Muscle of leg (tissue), 11 donors: ENCODE results near the gene ANKRD52. TPM values are rescaled to one million over a fixed set of nuclear protein-coding genes. Genes with fewer than 3 reads are reported as not detected.

ENCODE experiments used
- DNase-seq: peaks from one replicate; pipeline ENCODE4 v3.0.0; 2013
- H3K27ac ChIP-seq: one replicate; pipeline ENCODE4 v1.5.1; 2013; ENCODE audit warnings: mild to moderate bottlenecking, low read length, control low read depth
- H3K27me3 ChIP-seq: one replicate; pipeline ENCODE4 v1.6.1; 2013; ENCODE audit warnings: low read length; ENCODE audit not compliant: control insufficient read depth, insufficient read depth
- H3K36me3 ChIP-seq: one replicate; pipeline ENCODE4 v1.6.1; 2013; ENCODE audit warnings: low read length; ENCODE audit not compliant: control insufficient read depth, insufficient read depth
- H3K4me1 ChIP-seq: one replicate; pipeline ENCODE4 v1.6.1; 2013; ENCODE audit warnings: low read length; ENCODE audit not compliant: control insufficient read depth, insufficient read depth
- H3K4me3 ChIP-seq: one replicate; pipeline ENCODE4 v1.5.1; 2013; ENCODE audit warnings: low read length, control low read depth
- H3K9me3 ChIP-seq: replicated peaks from 2 replicates; pipeline ENCODE4 v1.6.1; 2013; ENCODE audit warnings: low read depth, low read length; ENCODE audit not compliant: control insufficient read depth
- WGBS: methylation state at CpG from one replicate; pipeline ENCODE4 v1.1.5; 2013; ENCODE audit warnings: missing lambda C conversion rate; ENCODE audit not compliant: insufficient coverage; 5-methylcytosine and 5-hydroxymethylcytosine counted together
- polyA plus RNA-seq, 8 donors: library from polyadenylated mRNA; unstranded; fragments of 120-200 nt; gene quantifications; one replicate each; pipeline versions ENCODE4 v1.2.1 to v1.2.3, GENCODE V29; 2013; ENCODE audit warnings: inconsistent platforms in 1 of 8, low replicate concordance in 1 of 8; ENCODE audit not compliant: insufficient read length in 8 of 8, insufficient read depth in 1 of 8
- total RNA-seq: library from RNA; stranded (reverse); fragments of 120-200 nt; gene quantifications from one replicate; pipeline ENCODE4 v1.2.4, GENCODE V29; 2013

Gene ANKRD52
- total and polyA plus RNA-seq, 9 donors, result 8.6 to 22.6 (median 18.8) TPM

GRCh38 chr12:56258820-56259183 is 618 bp upstream of the ANKRD52 start:
- DNase-seq, result no peak
- peaks cover 32% of the 10 kb centered on the region for H3K36me3 ChIP-seq
- H3K27me3 ChIP-seq, result no peaks in the 10 kb centered on the region
- peak overlapping the region; percentile 56 for H3K4me3 ChIP-seq
- 0% methylated on average over 1 of the region's 9 CpGs for WGBS
- no peaks in the 10 kb centered on the region for H3K9me3 ChIP-seq
- H3K27ac ChIP-seq, result peak overlapping the region; percentile 91
- H3K4me1 ChIP-seq, result peaks cover 32% of the 10 kb centered on the region

GRCh38 chr12:56257491-56258067 is 605 bp downstream of the ANKRD52 start:
- WGBS, result 1% methylated on average over 16 of the region's 27 CpGs
- peaks cover 32% of the 10 kb centered on the region for H3K4me1 ChIP-seq
- no peaks in the 10 kb centered on the region for H3K27me3 ChIP-seq
- H3K9me3 ChIP-seq, result no peaks in the 10 kb centered on the region
- DNase-seq, result peak; percentile 39
- peak overlapping the region; percentile 74 for H3K27ac ChIP-seq
- H3K36me3 ChIP-seq, result peaks cover 45% of the 10 kb centered on the region
- peak overlapping the region; percentile 80 for H3K4me3 ChIP-seq

GRCh38 chr12:56257071-56257470 is 1.1 kb downstream of the ANKRD52 start:
- Histone ChIP-seq H3K4me3 (peak overlapping the region; percentile 80), H3K36me3 (peaks cover 50% of the 10 kb centered on the region), H3K9me3 (no peaks in the 10 kb centered on the region), H3K27ac (no peak overlapping the region), H3K4me1 (peaks cover 31% of the 10 kb centered on the region), H3K27me3 (no peaks in the 10 kb centered on the region)
- DNase-seq, result no peak
- WGBS, result no CpG with 5 or more reads among the region's 8 CpGs

GRCh38 chr12:56256326-56256960 is 1.7 kb downstream of the ANKRD52 start:
- H3K4me1 ChIP-seq, result peaks cover 29% of the 10 kb centered on the region
- no CpG with 5 or more reads among the region's 4 CpGs for WGBS
- no peak overlapping the region for H3K27ac ChIP-seq
- H3K27me3 ChIP-seq, result no peaks in the 10 kb centered on the region
- no peak overlapping the region for H3K4me3 ChIP-seq
- no peaks in the 10 kb centered on the region for H3K9me3 ChIP-seq
- DNase-seq, result no peak
- peaks cover 56% of the 10 kb centered on the region for H3K36me3 ChIP-seq

GRCh38 chr12:56255671-56256070 is 2.5 kb downstream of the ANKRD52 start:
- no peaks in the 10 kb centered on the region for H3K27me3 ChIP-seq
- H3K27ac ChIP-seq, result no peak overlapping the region
- peaks cover 25% of the 10 kb centered on the region for H3K4me1 ChIP-seq
- H3K4me3 ChIP-seq, result no peak overlapping the region
- H3K9me3 ChIP-seq, result no peaks in the 10 kb centered on the region
- DNase-seq, result no peak
- WGBS, result 93% methylated on average over 6 of the region's 7 CpGs
- peaks cover 63% of the 10 kb centered on the region for H3K36me3 ChIP-seq

GRCh38 chr12:56253091-56253490 is 5.1 kb downstream of the ANKRD52 start:
- Histone ChIP-seq H3K4me3 (no peak overlapping the region), H3K27ac (no peak overlapping the region), H3K36me3 (peaks cover 86% of the 10 kb centered on the region), H3K4me1 (peaks cover 14% of the 10 kb centered on the region), H3K9me3 (no peaks in the 10 kb centered on the region), H3K27me3 (no peaks in the 10 kb centered on the region)
- no peak for DNase-seq
- WGBS, result 95% methylated on average over 9 of the region's 11 CpGs

GRCh38 chr12:56252649-56253048 is 5.5 kb downstream of the ANKRD52 start:
- Histone ChIP-seq H3K4me1 (peaks cover 14% of the 10 kb centered on the region), H3K9me3 (no peaks in the 10 kb centered on the region), H3K36me3 (peaks cover 91% of the 10 kb centered on the region), H3K27me3 (no peaks in the 10 kb centered on the region), H3K4me3 (no peak overlapping the region), H3K27ac (no peak overlapping the region)
- WGBS, result 94% methylated on average over 2 of the region's 3 CpGs
- DNase-seq, result no peak

GRCh38 chr12:56248711-56249110 is 9.5 kb downstream of the ANKRD52 start:
- 81% methylated on average over 7 of the region's 8 CpGs for WGBS
- Histone ChIP-seq H3K4me3 (no peak overlapping the region), H3K4me1 (no peaks in the 10 kb centered on the region), H3K36me3 (peaks cover 89% of the 10 kb centered on the region), H3K9me3 (no peaks in the 10 kb centered on the region), H3K27me3 (no peaks in the 10 kb centered on the region), H3K27ac (no peak overlapping the region)
- no peak for DNase-seq

- no peaks in the 10 kb centered on the region for H3K27me3 ChIP-seq
- DNase-seq, result no peak
Observed at GRCh38 chr12:56247923-56248322, 10.3 kb downstream of the ANKRD52 start.

GRCh38 chr12:56244494-56244893 is 13.7 kb downstream of the ANKRD52 start:
- Histone ChIP-seq H3K27me3 (no peaks in the 10 kb centered on the region), H3K4me3 (no peak overlapping the region), H3K27ac (no peak overlapping the region), H3K36me3 (peaks cover 92% of the 10 kb centered on the region), H3K9me3 (no peaks in the 10 kb centered on the region), H3K4me1 (no peaks in the 10 kb centered on the region)
- DNase-seq, result no peak
- 96% methylated on average over 11 of the region's 14 CpGs for WGBS

More at GRCh38 chr12:56247923-56248322, 10.3 kb downstream of the ANKRD52 start:
- Histone ChIP-seq H3K9me3 (no peaks in the 10 kb centered on the region), H3K4me1 (no peaks in the 10 kb centered on the region), H3K27ac (no peak overlapping the region), H3K36me3 (peaks cover 89% of the 10 kb centered on the region), H3K4me3 (no peak overlapping the region)
- 91% methylated on average over 16 of the region's 16 CpGs for WGBS
